Measurements from ENCODE around the gene SERPINH1. TPM values are rescaled to one million over a fixed set of nuclear protein-coding genes. Genes with fewer than 3 reads are reported as not detected.

The SERPINH1 gene
- total and polyA plus RNA-seq, 2 donors (not counting 3 experiments of a cell fraction or from before 2014, with no cell fraction given) = 409 to 816 TPM

GRCh38 chr11:75518204-75518549 is 43.9 kb upstream of the SERPINH1 start:
- no peaks in the 10 kb centered on the region for H3K27me3 ChIP-seq (ENCODE audit: control insufficient read depth in 2 of 2, insufficient read depth in 2 of 2, low read length in 2 of 2)
- no peaks in the 10 kb centered on the region for H3K9me1 ChIP-seq (replicated peaks; ENCODE audit: control insufficient read depth, extremely low read depth, insufficient read depth, low read length)
- POLR2A ChIA-PET = no interaction called here
- no peaks in the 10 kb centered on the region for H4K20me1 ChIP-seq (replicated peaks; ENCODE audit: control insufficient read depth, extremely low read depth, insufficient read depth, low read length)
- dilution Hi-C loops (cut with MboI; ENCODE audit: extremely low pct_ligation_motif_present, low sequenced_read_pairs) (no loop called here), intact Hi-C loops (cut with micrococcal nuclease) (no loop called here)
- H3K9ac ChIP-seq (replicated peaks; ENCODE audit: extremely low read depth, insufficient read depth, low read length) = no peak overlapping the region
- peaks cover 0 to 12% of the 10 kb centered on the region in 2 experiments for H3K36me3 ChIP-seq (ENCODE audit: control insufficient read depth in 2 of 2, extremely low read depth in 1 of 2, insufficient read depth in 2 of 2, low read length in 2 of 2)
- CTCF ChIA-PET = interaction anchor here (1.5 to 2.0 kb wide), 3 partner anchors 8 to 64 kb away, joined by 4 to 5 read pairs (median 5); no protein-coding TSS in a partner anchor
- H3K4me3 ChIP-seq (replicated peaks in 1 of 3; ENCODE audit: insufficient read depth in 1 of 3, low read depth in 1 of 3, low read length in 3 of 3) = no peak overlapping the region
- FAIRE-seq = no peak
- H2AFZ ChIP-seq (ENCODE audit: low read depth, low read length) = no peak overlapping the region
- no peaks in the 10 kb centered on the region for H3K79me2 ChIP-seq (ENCODE audit: control insufficient read depth, insufficient read depth, low read length)
- TF ChIP-seq MYC (IDR thresholded peaks at IDR 0.05; ENCODE audit: low read depth, low read length) (no peak), POLR2AphosphoS5 (IDR thresholded peaks at IDR 0.05; ENCODE audit: insufficient read depth, low read depth, low read length) (no peak), POLR2A (IDR thresholded peaks at IDR 0.05; ENCODE audit: low read depth, low read length) (no peak)
- H3K9me3 ChIP-seq (replicated peaks; ENCODE audit: control insufficient read depth, insufficient read depth, low read length) = no peaks in the 10 kb centered on the region
- no peak overlapping the region for H3K27ac ChIP-seq (ENCODE audit: insufficient read depth, low read depth, low read length)
- H3K4me1 ChIP-seq (ENCODE audit: control insufficient read depth, extremely low read depth, insufficient read depth, low read length) = peaks cover 7% of the 10 kb centered on the region
- no TSS peak for BruUV-seq (replicated peaks)
- no peak for DNase-seq (ENCODE audit: low read depth, low spot score)
- no peak overlapping the region for H3K4me2 ChIP-seq (ENCODE audit: insufficient read depth, low read length)

- Histone ChIP-seq H3K27me3 (ENCODE audit: control insufficient read depth in 2 of 2, insufficient read depth in 2 of 2, low read length in 2 of 2) (no peaks in the 10 kb centered on the region), H3K9ac (replicated peaks; ENCODE audit: extremely low read depth, insufficient read depth, low read length) (no peak overlapping the region), H3K4me1 (ENCODE audit: control insufficient read depth, extremely low read depth, insufficient read depth, low read length) (peaks cover 13% of the 10 kb centered on the region), H3K27ac (ENCODE audit: insufficient read depth, low read depth, low read length) (no peak overlapping the region), H2AFZ (ENCODE audit: low read depth, low read length) (no peak overlapping the region), H3K9me1 (replicated peaks; ENCODE audit: control insufficient read depth, extremely low read depth, insufficient read depth, low read length) (no peaks in the 10 kb centered on the region), H3K79me2 (ENCODE audit: control insufficient read depth, insufficient read depth, low read length) (no peaks in the 10 kb centered on the region), H3K36me3 (ENCODE audit: control insufficient read depth in 2 of 2, extremely low read depth in 1 of 2, insufficient read depth in 2 of 2, low read length in 2 of 2) (peaks cover 0 to 12% of the 10 kb centered on the region in 2 experiments), H4K20me1 (replicated peaks; ENCODE audit: control insufficient read depth, extremely low read depth, insufficient read depth, low read length) (no peaks in the 10 kb centered on the region), H3K9me3 (replicated peaks; ENCODE audit: control insufficient read depth, insufficient read depth, low read length) (no peaks in the 10 kb centered on the region), H3K4me3 (replicated peaks in 1 of 3; ENCODE audit: insufficient read depth in 1 of 3, low read depth in 1 of 3, low read length in 3 of 3) (no peak overlapping the region), H3K4me2 (ENCODE audit: insufficient read depth, low read length) (no peak overlapping the region)
- dilution Hi-C loops (cut with MboI; ENCODE audit: extremely low pct_ligation_motif_present, low sequenced_read_pairs) = no loop called here
- CTCF ChIA-PET = interaction anchor here (1.5 to 2.5 kb wide), 4 partner anchors 9 to 65 kb away, joined by 4 to 7 read pairs (median 5); no protein-coding TSS in a partner anchor
- TF ChIP-seq, protein P1, sequence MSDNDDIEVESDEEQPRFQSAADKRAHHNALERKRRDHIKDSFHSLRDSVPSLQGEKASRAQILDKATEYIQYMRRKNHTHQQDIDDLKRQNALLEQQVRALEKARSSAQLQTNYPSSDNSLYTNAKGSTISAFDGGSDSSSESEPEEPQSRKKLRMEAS (IDR thresholded peaks at IDR 0.05; ENCODE audit: insufficient read depth, insufficient read length) = no peak
- TF ChIP-seq GATA2 (IDR thresholded peaks at IDR 0.05; ENCODE audit: insufficient read depth, insufficient read length, low read depth, low read length) = no peak
- TF ChIP-seq POLR2A (IDR thresholded peaks at IDR 0.05; ENCODE audit: low read depth, low read length) = no peak
- no peak for TF ChIP-seq POLR2AphosphoS5 (IDR thresholded peaks at IDR 0.05; ENCODE audit: insufficient read depth, low read depth, low read length)
- no peak for TF ChIP-seq CTCF (IDR thresholded peaks at IDR 0.05; ENCODE audit: extremely low read depth in 1 of 2, insufficient read depth in 1 of 2, low read depth in 1 of 2, low read length in 2 of 2)
- TF ChIP-seq FOS (IDR thresholded peaks at IDR 0.05; ENCODE audit: borderline replicate concordance, insufficient read depth, low read length) = no peak
- TF ChIP-seq JUN (IDR thresholded peaks at IDR 0.05; ENCODE audit: borderline replicate concordance, insufficient read depth, insufficient read length, low read depth) = no peak
- TF ChIP-seq MYC (IDR thresholded peaks at IDR 0.05; ENCODE audit: low read depth, low read length) = no peak
- no peak for TF ChIP-seq EZH2 (IDR thresholded peaks at IDR 0.05; ENCODE audit: borderline replicate concordance, low read depth, low read length, severe bottlenecking)
- BruUV-seq (replicated peaks) = no TSS peak
- no peak for DNase-seq (ENCODE audit: low read depth, low spot score)
- POLR2A ChIA-PET = interaction anchor here (1.1 kb wide), 1 partner anchor 28 kb away, joined by 3 read pairs; no protein-coding TSS in a partner anchor
- intact Hi-C loops (cut with micrococcal nuclease) = no loop called here
- no peak for FAIRE-seq
Measured at GRCh38 chr11:75518771-75519653, 43.0 kb upstream of the SERPINH1 start.
